HEK293T (cell line): ENCODE results near the gene BCORL1.

Experiments used
- CTCF ChIA-PET: fragments of 350-600 bp; formaldehyde crosslinking; extraction: SDS; loops from one replicate; lab custom pipeline; 2021; ENCODE audit warnings: antibody characterized with exemption, inconsistent platforms; lab: Yijun Ruan, JAX
- POLR2A ChIA-PET: fragments of 350-600 bp; formaldehyde crosslinking; extraction: SDS; loops from one replicate; lab custom pipeline; 2020; ENCODE audit warnings: antibody characterized with exemption, inconsistent platforms; lab: Yijun Ruan, JAX
- DNase-seq: peaks from one replicate; pipeline ENCODE4 v3.0.0; 2012; ENCODE audit warnings: mixed read lengths; ENCODE audit errors: extremely low spot score
- ARNT ChIP-seq: fragments of 450-650 bp; IDR thresholded peaks from 2 replicates; pipeline ENCODE4 v1.6.1; 2017; ENCODE audit warnings: mild to moderate bottlenecking
- BHLHE40 ChIP-seq: fragments of 450-650 bp; IDR thresholded peaks from 2 replicates; pipeline ENCODE4 v1.6.1; 2016; ENCODE audit warnings: mild to moderate bottlenecking, moderate library complexity, borderline replicate concordance
- CTBP1 ChIP-seq: fragments of 450-650 bp; IDR thresholded peaks from 2 replicates; pipeline ENCODE4 v1.6.1; 2016; ENCODE audit warnings: borderline replicate concordance
- ELF4 ChIP-seq: fragments of 450-650 bp; IDR thresholded peaks from 2 replicates; pipeline ENCODE4 v1.6.1; 2017; ENCODE audit warnings: antibody characterized with exemption
- FOXA1 ChIP-seq: fragments of 450-650 bp; IDR thresholded peaks from 2 replicates; pipeline ENCODE4 v1.6.1; 2016; ENCODE audit warnings: mild to moderate bottlenecking
- FOXK2 ChIP-seq: fragments of 450-650 bp; IDR thresholded peaks from 2 replicates; pipeline ENCODE4 v1.6.1; 2016; ENCODE audit warnings: mild to moderate bottlenecking
- FOXM1 ChIP-seq: fragments of 450-650 bp; IDR thresholded peaks from 2 replicates; pipeline ENCODE4 v1.6.1; 2017; ENCODE audit warnings: mild to moderate bottlenecking, borderline replicate concordance
- HDGF ChIP-seq: fragments of 450-650 bp; IDR thresholded peaks from 2 replicates; pipeline ENCODE4 v1.6.1; 2017; ENCODE audit warnings: antibody characterized with exemption, borderline replicate concordance
- L3MBTL2 ChIP-seq: fragments of 450-650 bp; conservative IDR thresholded peaks from 2 replicates; pipeline ENCODE4 v1.6.1; 2016; ENCODE audit warnings: mild to moderate bottlenecking
- LEF1 ChIP-seq: fragments of 450-650 bp; IDR thresholded peaks from 2 replicates; pipeline ENCODE4 v1.6.1; 2017; ENCODE audit warnings: mild to moderate bottlenecking, borderline replicate concordance
- NFRKB ChIP-seq: fragments of 450-650 bp; IDR thresholded peaks from 2 replicates; pipeline ENCODE4 v1.6.1; 2016; ENCODE audit warnings: mild to moderate bottlenecking, moderate library complexity
- PKNOX1 ChIP-seq: fragments of 450-650 bp; IDR thresholded peaks from 2 replicates; pipeline ENCODE4 v1.6.1; 2016
- SP1 ChIP-seq: fragments of 450-650 bp; IDR thresholded peaks from 2 replicates; pipeline ENCODE4 v1.6.1; 2017
- SUZ12 ChIP-seq: fragments of 450-650 bp; IDR thresholded peaks from 2 replicates; pipeline ENCODE4 v1.6.1; 2016; ENCODE audit warnings: mild to moderate bottlenecking
- TARDBP ChIP-seq: fragments of 450-650 bp; IDR thresholded peaks from 2 replicates; pipeline ENCODE4 v1.6.1; 2016
- ZNF384 ChIP-seq: fragments of 450-650 bp; IDR thresholded peaks from 2 replicates; pipeline ENCODE4 v1.6.1; 2016

The BCORL1 gene

GRCh38 chrX:129982300-129983251 lies at the start of gene BCORL1:
Gene BCORL1 (plus strand): TSS chrX:129982635. CDS start chrX:130005232, 22,597 bp downstream.
- peak; percentile 98 for DNase-seq
- ChIA-PET POLR2A (interaction anchor here (0.6 to 1.0 kb wide), 2 partner anchors 11 to 25 kb away, joined by 3 read pairs; no protein-coding TSS in a partner anchor), CTCF (no interaction called here)
- TF ChIP-seq NFRKB (no peak), BHLHE40 (no peak), SP1 (no peak), ELF4 (no peak; the same call in none of the 2 replicates)

GRCh38 chrX:129932821-129933321 lies 49.6 kb upstream of the BCORL1 start:
- ChIA-PET CTCF (no interaction called here), POLR2A (no interaction called here)
- no peak for TF ChIP-seq NFRKB
- no peak for TF ChIP-seq PKNOX1
- TF ChIP-seq HDGF = no peak
- TF ChIP-seq LEF1 = no peak
- TF ChIP-seq L3MBTL2 = 0 out of 2 replicates have a peak, but pooled peaks have one; percentile 20
- no peak for DNase-seq

GRCh38 chrX:129933700-129934099 lies 48.7 kb upstream of the BCORL1 start:
- no peak for TF ChIP-seq PKNOX1
- TF ChIP-seq CTBP1 = no peak
- TF ChIP-seq ZNF384 = no peak
- TF ChIP-seq LEF1 = no peak
- no peak for TF ChIP-seq FOXK2
- no peak for TF ChIP-seq NFRKB
- ChIA-PET POLR2A (interaction anchor here (0.6 to 1.1 kb wide), 3 partner anchors 28 to 127 kb away, joined by 3 to 5 read pairs (median 3); partner anchors contain the start of gene UTP14A), CTCF (no interaction called here)
- DNase-seq = no peak

GRCh38 chrX:129934461-129934860 lies 48.0 kb upstream of the BCORL1 start:
- DNase-seq = no peak
- no peak for TF ChIP-seq FOXA1
- TF ChIP-seq TARDBP = no peak
- no peak for TF ChIP-seq SP1
- no peak for TF ChIP-seq FOXM1
- no peak for TF ChIP-seq LEF1
- TF ChIP-seq ZNF384 = no peak
- POLR2A ChIA-PET = interaction anchor here (0.6 to 1.1 kb wide), 3 partner anchors 27 to 126 kb away, joined by 3 to 5 read pairs (median 3); partner anchors contain the start of gene UTP14A
- CTCF ChIA-PET = no interaction called here

GRCh38 chrX:129934952-129935351 lies 47.5 kb upstream of the BCORL1 start:
- TF ChIP-seq NFRKB = no peak
- TF ChIP-seq BHLHE40 = no peak
- no peak for TF ChIP-seq ARNT
- no peak for TF ChIP-seq FOXM1
- no peak for TF ChIP-seq L3MBTL2
- DNase-seq = no peak
- CTCF ChIA-PET = no interaction called here
- POLR2A ChIA-PET = interaction anchor here (1.1 kb wide), 1 partner anchor 126 kb away, joined by 3 read pairs; no protein-coding TSS in a partner anchor

GRCh38 chrX:129938081-129938480 lies 44.4 kb upstream of the BCORL1 start:
- POLR2A ChIA-PET = no interaction called here
- DNase-seq = no peak
- TF ChIP-seq FOXA1 (no peak), HDGF (no peak), FOXK2 (no peak), SUZ12 (no peak), ARNT (no peak), L3MBTL2 (no peak), TARDBP (no peak), LEF1 (no peak), PKNOX1 (no peak)
- CTCF ChIA-PET = no interaction called here

GRCh38 chrX:129939986-129940385 lies 42.4 kb upstream of the BCORL1 start:
- CTCF ChIA-PET = interaction anchor here (0.6 kb wide), 1 partner anchor 303 kb away, joined by 5 read pairs; no protein-coding TSS in a partner anchor
- TF ChIP-seq BHLHE40 (no peak), SUZ12 (no peak), FOXM1 (no peak), FOXK2 (no peak), L3MBTL2 (no peak), LEF1 (no peak)
- POLR2A ChIA-PET = interaction anchor here (1.6 kb wide), 1 partner anchor 9 kb away, joined by 6 read pairs; no protein-coding TSS in a partner anchor
- DNase-seq = no peak
